Esophagus muscularis mucosa (tissue), 4 donors: ENCODE data around the gene SYNJ2. TPM values are rescaled to one million over a fixed set of nuclear protein-coding genes. Genes with fewer than 3 reads are reported as not detected.
A peak's percentile ranks its signal among the peaks of the same experiment; 100 is the strongest.

Experiments
- DNase-seq: peaks from one replicate; pipeline ENCODE4 v3.0.0-alpha.2; 2017; ENCODE audit errors: extremely low spot score
- H3K27ac ChIP-seq, 4 donors: fragments of 200-600 bp; sonication (generic); replicated peaks in 1 of 4; 1 replicate in 3 of 4; 2 replicates in 1 of 4; pipeline ENCODE4 v1.5.1; 2016 to 2019; ENCODE audit warnings: mild to moderate bottlenecking in 1 of 4
- H3K27me3 ChIP-seq, 4 donors: fragments of 200-600 bp; sonication (generic); one replicate each; pipeline versions ENCODE4 v1.5.1 to v1.6.0; 2016 to 2019
- H3K36me3 ChIP-seq, 4 donors: fragments of 200-600 bp; sonication (generic); one replicate each; pipeline ENCODE4 v1.5.1; 2016 to 2019
- H3K4me1 ChIP-seq, 4 donors: fragments of 200-600 bp; sonication (generic); one replicate each; pipeline ENCODE4 v1.5.1; 2016 to 2019
- H3K4me3 ChIP-seq, 4 donors: fragments of 200-600 bp; sonication (generic); 1 replicate in 2 of 4; 2 replicates in 2 of 4; pipeline ENCODE4 v1.5.1; 2016 to 2019; ENCODE audit warnings: mild to moderate bottlenecking in 4 of 4, moderate library complexity in 1 of 4
- H3K9me3 ChIP-seq, 4 donors: fragments of 200-600 bp; sonication (generic); 1 replicate in 3 of 4; 2 replicates in 1 of 4; pipeline ENCODE4 v1.5.1; 2016 to 2019
- CTCF ChIP-seq, 3 experiments: fragments of 200-600 bp in 2 of 3; fragments of 450-650 bp in 1 of 3; sonication (generic) in 2 of 3; IDR thresholded peaks; one replicate each; pipeline ENCODE4 v1.5.1; 2017 to 2019; ENCODE audit warnings: antibody characterized with exemption in 3 of 3, mild to moderate bottlenecking in 2 of 3, moderate library complexity in 1 of 3
- EP300 ChIP-seq: sonication (generic); formaldehyde crosslinking; IDR thresholded peaks from one replicate; pipeline ENCODE4 v1.6.1; 2017; ENCODE audit warnings: antibody characterized with exemption
- POLR2A ChIP-seq: fragments of 450-650 bp; IDR thresholded peaks from one replicate; pipeline ENCODE4 v1.6.1; 2017; ENCODE audit warnings: antibody characterized with exemption, moderate library complexity, mild to moderate bottlenecking, low read depth
- POLR2AphosphoS5 ChIP-seq, 2 donors: sonication (generic); formaldehyde crosslinking; IDR thresholded peaks; one replicate each; pipeline ENCODE4 v1.6.1; 2017; ENCODE audit warnings: antibody characterized with exemption in 2 of 2
- WGBS: methylation state at CpG from one replicate; pipeline ENCODE4 v1.1.5; 2018; 5-methylcytosine and 5-hydroxymethylcytosine counted together
- intact Hi-C: fragments of 100-400 bp; cut with DNase I; formaldehyde crosslinking; loops from one replicate; pipeline ENCODE4 v1.15.1; 2023
- total RNA-seq, 4 donors: library from RNA; depleted of rRNA; stranded (reverse); fragments of >200 nt; gene quantifications; one replicate each; pipeline versions ENCODE4 v1.1.0 to v1.2.1, GENCODE V29; 2016

Gene SYNJ2
- total RNA-seq, 4 donors from 2014 or later, result 17.0 to 25.3 (median 25.1) TPM

GRCh38 chr6:158057213-158057987 is 75.7 kb downstream of the SYNJ2 start:
- 68% methylated on average over 21 of the region's 21 CpGs for WGBS

GRCh38 chr6:158058171-158058651 is 76.5 kb downstream of the SYNJ2 start:
- H3K36me3 ChIP-seq, result peaks cover 0 to 33% (median 19%) of the 10 kb centered on the region in 4 donors
- 10% methylated on average over 1 of the region's 1 CpG for WGBS
- intact Hi-C loops, result no loop called here
- DNase-seq, result no peak
- no peak overlapping the region for H3K4me3 ChIP-seq
- no peaks in the 10 kb centered on the region for H3K27me3 ChIP-seq
- no peaks in the 10 kb centered on the region for H3K9me3 ChIP-seq
- no peak for TF ChIP-seq EP300
- no peak for TF ChIP-seq POLR2A
- TF ChIP-seq CTCF (IDR thresholded peaks at IDR 0.05), result no peak
- no peak for TF ChIP-seq POLR2AphosphoS5 (IDR thresholded peaks at IDR 0.05)
- peaks cover 19 to 30% (median 23%) of the 10 kb centered on the region in 4 donors for H3K4me1 ChIP-seq
- H3K27ac ChIP-seq, result peak overlapping the region in 1 of 4 donors; percentile 20

More at GRCh38 chr6:158057213-158057987, 75.7 kb downstream of the SYNJ2 start:
- peak overlapping the region in 2 of 4 donors; percentile 20 to 21 for H3K27ac ChIP-seq
- no peak overlapping the region for H3K4me3 ChIP-seq
- no peaks in the 10 kb centered on the region for H3K27me3 ChIP-seq
- intact Hi-C loops, result no loop called here
- no peak for DNase-seq
- peaks cover 0 to 37% (median 15%) of the 10 kb centered on the region in 4 donors for H3K36me3 ChIP-seq
- no peaks in the 10 kb centered on the region for H3K9me3 ChIP-seq
- TF ChIP-seq EP300 (no peak), POLR2A (no peak), CTCF (IDR thresholded peaks at IDR 0.05) (no peak), POLR2AphosphoS5 (IDR thresholded peaks at IDR 0.05) (no peak)
- H3K4me1 ChIP-seq, result peaks cover 19 to 30% (median 23%) of the 10 kb centered on the region in 4 donors

- Histone ChIP-seq H3K4me3 (no peak overlapping the region), H3K27ac (peak overlapping the region in 1 of 4 donors; percentile 74), H3K4me1 (peaks cover 19 to 30% (median 23%) of the 10 kb centered on the region in 4 donors), H3K9me3 (no peaks in the 10 kb centered on the region), H3K36me3 (peaks cover 0 to 33% (median 26%) of the 10 kb centered on the region in 4 donors), H3K27me3 (no peaks in the 10 kb centered on the region)
- no peak for TF ChIP-seq POLR2A
- no peak for TF ChIP-seq CTCF (IDR thresholded peaks at IDR 0.05)
- no peak for TF ChIP-seq POLR2AphosphoS5 (IDR thresholded peaks at IDR 0.05)
- TF ChIP-seq EP300, result no peak
- DNase-seq, result no peak
- WGBS, result 96% methylated on average over 9 of the region's 13 CpGs
- intact Hi-C loops, result no loop called here
Measured at GRCh38 chr6:158059108-158059507, 77.4 kb downstream of the SYNJ2 start.

GRCh38 chr6:158060455-158061360 is 79.0 kb downstream of the SYNJ2 start:
- peaks cover 9 to 49% (median 37%) of the 10 kb centered on the region in 4 donors for H3K36me3 ChIP-seq
- peaks cover 19 to 30% (median 23%) of the 10 kb centered on the region in 4 donors for H3K4me1 ChIP-seq
- H3K27me3 ChIP-seq, result no peaks in the 10 kb centered on the region
- DNase-seq, result no peak
- intact Hi-C loops, result loop anchor here (2.0 kb wide), 1 partner anchor 80 kb away; the partner anchor contains the start of gene SYNJ2
- H3K4me3 ChIP-seq, result peak overlapping the region in 1 of 4 donors; percentile 20
- no peaks in the 10 kb centered on the region for H3K9me3 ChIP-seq
- 42% methylated on average over 11 of the region's 11 CpGs for WGBS
- H3K27ac ChIP-seq, result peak overlapping the region; percentile 57 to 82 (median 67)
- TF ChIP-seq POLR2AphosphoS5 (IDR thresholded peaks at IDR 0.05) (peak; percentile 24 to 49), CTCF (IDR thresholded peaks at IDR 0.05) (no peak)
